ENCODE data around the gene CRIP2. TPM values are rescaled to one million over a fixed set of nuclear protein-coding genes. Genes with fewer than 3 reads are reported as not detected.

CRIP2 gene
- total and polyA plus RNA-seq, 10 of the 15 experiments (the other 5 are each of a cell fraction or from before 2014, with no cell fraction given) = 0.04 to 0.62 (median 0.37) TPM; not detected in 5

DNA sequence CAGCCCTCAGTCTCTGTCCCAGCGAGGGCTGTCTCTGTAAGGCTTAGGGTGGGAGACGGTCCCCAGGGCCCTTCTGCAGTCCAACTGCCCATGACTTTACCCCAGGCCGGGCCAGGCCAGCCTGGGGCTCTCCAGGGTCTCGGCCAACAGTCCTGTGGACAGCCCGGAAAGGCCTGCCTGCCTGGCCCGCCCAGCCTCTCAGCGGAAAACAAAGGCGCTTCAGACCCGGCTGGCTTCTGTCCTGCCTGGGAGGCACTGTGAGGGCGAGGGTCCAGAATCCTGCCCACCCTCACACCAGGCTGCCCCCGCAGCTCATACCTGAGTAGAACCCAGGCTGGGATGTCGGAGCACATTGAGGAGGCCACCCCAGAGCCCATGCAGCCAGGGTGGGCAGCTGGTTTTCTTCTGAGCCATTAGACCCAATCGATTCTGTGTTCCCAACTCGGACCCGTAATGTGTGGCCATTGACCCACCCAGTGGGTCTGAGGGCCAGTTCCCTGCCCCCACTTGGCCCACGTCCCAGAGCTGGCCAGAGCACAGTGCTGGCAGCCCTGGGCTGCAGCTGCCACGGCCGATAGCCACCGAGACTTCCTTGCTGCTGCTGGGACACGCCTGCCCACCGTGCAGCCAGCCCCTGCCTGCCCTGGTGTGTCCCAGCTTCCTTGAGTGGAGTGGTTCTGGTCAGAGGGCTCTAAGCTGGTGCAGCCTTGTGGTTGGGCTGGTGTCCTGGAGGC is 1.6 kb downstream of the CRIP2 start:
- Histone ChIP-seq H3K79me2 (ENCODE audit: control insufficient read depth, insufficient read depth, low read length) (no peaks in the 10 kb centered on the region), H3K4me1 (ENCODE audit: control insufficient read depth, insufficient read depth, low read length) (peaks cover 7% of the 10 kb centered on the region), H3K27me3 (replicated peaks in 1 of 2; ENCODE audit: control insufficient read depth in 2 of 2, insufficient read depth in 2 of 2, low read length in 1 of 2) (peaks cover 4 to 11% of the 10 kb centered on the region in 2 experiments; a peak in 3 of 4 replicates), H3K4me3 (no peak overlapping the region), H3K4me2 (ENCODE audit: control insufficient read depth, insufficient read depth) (no peak overlapping the region), H2AFZ (ENCODE audit: control insufficient read depth, low read depth, low read length) (no peak overlapping the region), H3K27ac (ENCODE audit: control insufficient read depth, insufficient read depth) (no peak overlapping the region), H3K9me3 (replicated peaks; ENCODE audit: control insufficient read depth, insufficient read depth, low read length) (no peaks in the 10 kb centered on the region; the same call in 2 of the 3 replicates), H4K20me1 (ENCODE audit: control insufficient read depth, insufficient read depth) (no peaks in the 10 kb centered on the region), H3K36me3 (ENCODE audit: control insufficient read depth in 2 of 2, insufficient read depth in 2 of 2, low read length in 1 of 2) (no peaks in the 10 kb centered on the region), H3K9ac (ENCODE audit: control insufficient read depth, insufficient read depth, low read length) (no peak overlapping the region)
- no TSS peak for BruUV-seq (replicated peaks)
- intact Hi-C loops (cut with micrococcal nuclease; ENCODE audit: unreplicated experiment) = no loop called here
- TF ChIP-seq IRF4 (IDR thresholded peaks at IDR 0.05; ENCODE audit: low read depth, low read length) (no peak), IKZF1 (conservative IDR thresholded peaks at IDR 0.05) (no peak), FOXK2 (IDR thresholded peaks at IDR 0.05) (no peak), RELA (IDR thresholded peaks at IDR 0.05; ENCODE audit: borderline replicate concordance, partially characterized antibody) (no peak), NR2C1 (IDR thresholded peaks at IDR 0.05) (no peak), HCFC1 (IDR thresholded peaks at IDR 0.05; ENCODE audit: low read length) (no peak), GABPA (IDR thresholded peaks at IDR 0.05; ENCODE audit: low read depth) (no peak)
- TF ChIP-seq, protein P1, sequence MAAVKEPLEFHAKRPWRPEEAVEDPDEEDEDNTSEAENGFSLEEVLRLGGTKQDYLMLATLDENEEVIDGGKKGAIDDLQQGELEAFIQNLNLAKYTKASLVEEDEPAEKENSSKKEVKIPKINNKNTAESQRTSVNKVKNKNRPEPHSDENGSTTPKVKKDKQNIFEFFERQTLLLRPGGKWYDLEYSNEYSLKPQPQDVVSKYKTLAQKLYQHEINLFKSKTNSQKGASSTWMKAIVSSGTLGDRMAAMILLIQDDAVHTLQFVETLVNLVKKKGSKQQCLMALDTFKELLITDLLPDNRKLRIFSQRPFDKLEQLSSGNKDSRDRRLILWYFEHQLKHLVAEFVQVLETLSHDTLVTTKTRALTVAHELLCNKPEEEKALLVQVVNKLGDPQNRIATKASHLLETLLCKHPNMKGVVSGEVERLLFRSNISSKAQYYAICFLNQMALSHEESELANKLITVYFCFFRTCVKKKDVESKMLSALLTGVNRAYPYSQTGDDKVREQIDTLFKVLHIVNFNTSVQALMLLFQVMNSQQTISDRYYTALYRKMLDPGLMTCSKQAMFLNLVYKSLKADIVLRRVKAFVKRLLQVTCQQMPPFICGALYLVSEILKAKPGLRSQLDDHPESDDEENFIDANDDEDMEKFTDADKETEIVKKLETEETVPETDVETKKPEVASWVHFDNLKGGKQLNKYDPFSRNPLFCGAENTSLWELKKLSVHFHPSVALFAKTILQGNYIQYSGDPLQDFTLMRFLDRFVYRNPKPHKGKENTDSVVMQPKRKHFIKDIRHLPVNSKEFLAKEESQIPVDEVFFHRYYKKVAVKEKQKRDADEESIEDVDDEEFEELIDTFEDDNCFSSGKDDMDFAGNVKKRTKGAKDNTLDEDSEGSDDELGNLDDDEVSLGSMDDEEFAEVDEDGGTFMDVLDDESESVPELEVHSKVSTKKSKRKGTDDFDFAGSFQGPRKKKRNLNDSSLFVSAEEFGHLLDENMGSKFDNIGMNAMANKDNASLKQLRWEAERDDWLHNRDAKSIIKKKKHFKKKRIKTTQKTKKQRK (IDR thresholded peaks at IDR 0.05; ENCODE audit: low read depth, low read length) = no peak
- TF ChIP-seq, protein P2, sequence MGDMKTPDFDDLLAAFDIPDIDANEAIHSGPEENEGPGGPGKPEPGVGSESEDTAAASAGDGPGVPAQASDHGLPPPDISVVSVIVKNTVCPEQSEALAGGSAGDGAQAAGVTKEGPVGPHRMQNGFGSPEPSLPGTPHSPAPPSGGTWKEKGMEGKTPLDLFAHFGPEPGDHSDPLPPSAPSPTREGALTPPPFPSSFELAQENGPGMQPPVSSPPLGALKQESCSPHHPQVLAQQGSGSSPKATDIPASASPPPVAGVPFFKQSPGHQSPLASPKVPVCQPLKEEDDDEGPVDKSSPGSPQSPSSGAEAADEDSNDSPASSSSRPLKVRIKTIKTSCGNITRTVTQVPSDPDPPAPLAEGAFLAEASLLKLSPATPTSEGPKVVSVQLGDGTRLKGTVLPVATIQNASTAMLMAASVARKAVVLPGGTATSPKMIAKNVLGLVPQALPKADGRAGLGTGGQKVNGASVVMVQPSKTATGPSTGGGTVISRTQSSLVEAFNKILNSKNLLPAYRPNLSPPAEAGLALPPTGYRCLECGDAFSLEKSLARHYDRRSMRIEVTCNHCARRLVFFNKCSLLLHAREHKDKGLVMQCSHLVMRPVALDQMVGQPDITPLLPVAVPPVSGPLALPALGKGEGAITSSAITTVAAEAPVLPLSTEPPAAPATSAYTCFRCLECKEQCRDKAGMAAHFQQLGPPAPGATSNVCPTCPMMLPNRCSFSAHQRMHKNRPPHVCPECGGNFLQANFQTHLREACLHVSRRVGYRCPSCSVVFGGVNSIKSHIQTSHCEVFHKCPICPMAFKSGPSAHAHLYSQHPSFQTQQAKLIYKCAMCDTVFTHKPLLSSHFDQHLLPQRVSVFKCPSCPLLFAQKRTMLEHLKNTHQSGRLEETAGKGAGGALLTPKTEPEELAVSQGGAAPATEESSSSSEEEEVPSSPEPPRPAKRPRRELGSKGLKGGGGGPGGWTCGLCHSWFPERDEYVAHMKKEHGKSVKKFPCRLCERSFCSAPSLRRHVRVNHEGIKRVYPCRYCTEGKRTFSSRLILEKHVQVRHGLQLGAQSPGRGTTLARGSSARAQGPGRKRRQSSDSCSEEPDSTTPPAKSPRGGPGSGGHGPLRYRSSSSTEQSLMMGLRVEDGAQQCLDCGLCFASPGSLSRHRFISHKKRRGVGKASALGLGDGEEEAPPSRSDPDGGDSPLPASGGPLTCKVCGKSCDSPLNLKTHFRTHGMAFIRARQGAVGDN (IDR thresholded peaks at IDR 0.05) = no peak
- ChIA-PET CTCF (interaction anchor here (1.2 kb wide), 1 partner anchor 14 kb away, joined by 4 read pairs; no protein-coding TSS in a partner anchor), SMC1A (ENCODE audit: uncharacterized antibody, unreplicated experiment) (no interaction called here), POLR2A (interaction anchor here (0.6 kb wide), 1 partner anchor 561 kb away, joined by 5 read pairs; no protein-coding TSS in a partner anchor), RAD21 (ENCODE audit: unreplicated experiment) (no interaction called here)
- in situ Hi-C loops (cut with MboI) = no loop called here
- 47% methylated on average over 20 of the region's 21 CpGs for WGBS (ENCODE audit: insufficient coverage, insufficient replicate concordance, low lambda C conversion rate, missing lambda C conversion rate)
- DNase-seq (ENCODE audit: low read depth, low spot score) = no peak
- FAIRE-seq = no peak
- ATAC-seq = no peak
